ENCODE measurements around the gene ADAM23.

DNA sequence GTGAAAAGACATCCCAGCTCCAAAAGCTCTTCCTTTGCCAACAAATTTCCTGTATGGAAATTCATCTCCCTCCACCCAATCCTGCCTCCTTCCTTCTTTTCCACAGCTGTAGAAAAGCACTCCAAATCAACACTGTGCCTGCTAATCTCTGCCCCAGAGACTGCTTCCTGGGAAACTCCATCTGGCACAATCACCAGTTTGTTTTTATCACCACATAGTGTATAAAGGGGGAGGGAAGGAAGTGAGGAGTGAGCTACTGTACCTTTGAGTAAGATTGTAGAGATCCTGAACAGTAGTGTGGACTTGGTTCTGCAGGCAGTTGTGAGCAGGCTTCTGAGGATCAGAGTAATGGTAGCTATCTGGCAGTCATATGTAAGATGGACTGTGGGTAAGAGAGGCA lies 184.3 kb downstream of the ADAM23 start:
- TF ChIP-seq, protein P1, sequence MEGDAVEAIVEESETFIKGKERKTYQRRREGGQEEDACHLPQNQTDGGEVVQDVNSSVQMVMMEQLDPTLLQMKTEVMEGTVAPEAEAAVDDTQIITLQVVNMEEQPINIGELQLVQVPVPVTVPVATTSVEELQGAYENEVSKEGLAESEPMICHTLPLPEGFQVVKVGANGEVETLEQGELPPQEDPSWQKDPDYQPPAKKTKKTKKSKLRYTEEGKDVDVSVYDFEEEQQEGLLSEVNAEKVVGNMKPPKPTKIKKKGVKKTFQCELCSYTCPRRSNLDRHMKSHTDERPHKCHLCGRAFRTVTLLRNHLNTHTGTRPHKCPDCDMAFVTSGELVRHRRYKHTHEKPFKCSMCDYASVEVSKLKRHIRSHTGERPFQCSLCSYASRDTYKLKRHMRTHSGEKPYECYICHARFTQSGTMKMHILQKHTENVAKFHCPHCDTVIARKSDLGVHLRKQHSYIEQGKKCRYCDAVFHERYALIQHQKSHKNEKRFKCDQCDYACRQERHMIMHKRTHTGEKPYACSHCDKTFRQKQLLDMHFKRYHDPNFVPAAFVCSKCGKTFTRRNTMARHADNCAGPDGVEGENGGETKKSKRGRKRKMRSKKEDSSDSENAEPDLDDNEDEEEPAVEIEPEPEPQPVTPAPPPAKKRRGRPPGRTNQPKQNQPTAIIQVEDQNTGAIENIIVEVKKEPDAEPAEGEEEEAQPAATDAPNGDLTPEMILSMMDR (IDR thresholded peaks at IDR 0.05): no peak
- no peak for TF ChIP-seq POLR2A (IDR thresholded peaks at IDR 0.05)

Measured in ovary (tissue), 3 donors.